HepG2 (cell line): ENCODE results near the gene NRSN2. TPM values are rescaled to one million over a fixed set of nuclear protein-coding genes. Genes with fewer than 3 reads are reported as not detected.

Experiments
- GABPB1 ChIP-seq: IDR thresholded peaks from 2 replicates; pipeline ENCODE4 v1.6.1; 2016; ENCODE audit warnings: mild to moderate bottlenecking, missing genetic modification reagents, moderate library complexity, missing compliant biosample characterization
- HMG20A ChIP-seq: IDR thresholded peaks from 2 replicates; pipeline ENCODE4 v1.6.1; 2016; ENCODE audit warnings: borderline replicate concordance
- PRMT3 ChIP-seq: sonication (generic); formaldehyde crosslinking; IDR thresholded peaks from 2 replicates; pipeline ENCODE4 v1.8.1; 2022; ENCODE audit warnings: low read depth, mild to moderate bottlenecking, moderate library complexity, missing genetic modification reagents, borderline replicate concordance
- SKI ChIP-seq: fragments of 450-650 bp; IDR thresholded peaks from one replicate; pipeline ENCODE4 v1.6.1; 2018; ENCODE audit warnings: mild to moderate bottlenecking; ENCODE audit not compliant: partially characterized antibody
- SP4 ChIP-seq: sonication (generic); formaldehyde crosslinking; IDR thresholded peaks from 2 replicates; pipeline ENCODE4 v1.8.1; 2023; ENCODE audit warnings: mild to moderate bottlenecking, missing genetic modification reagents
- U2AF2 ChIP-seq: fragments of 200-400 bp; formaldehyde crosslinking; IDR thresholded peaks from 2 replicates; pipeline ENCODE4 v1.6.1; 2017; ENCODE audit warnings: low read depth, mild to moderate bottlenecking, low read length
- XRCC5 ChIP-seq: fragments of 200-400 bp; formaldehyde crosslinking; optimal IDR thresholded peaks from 2 replicates; pipeline ENCODE3; 2017; ENCODE audit warnings: mild to moderate bottlenecking, low read length
- ZFP37 ChIP-seq: sonication (generic); formaldehyde crosslinking; IDR thresholded peaks from 2 replicates; pipeline ENCODE4 v1.4.0; 2020; ENCODE audit warnings: missing genetic modification reagents, borderline replicate concordance
- ZNF256 ChIP-seq: sonication (generic); formaldehyde crosslinking; conservative IDR thresholded peaks from 2 replicates; pipeline ENCODE4 v1.4.0; 2020; ENCODE audit warnings: missing genetic modification reagents
- ZNF296 ChIP-seq: sonication (generic); formaldehyde crosslinking; conservative IDR thresholded peaks from 2 replicates; pipeline ENCODE4 v1.5.0; 2020; ENCODE audit warnings: mild to moderate bottlenecking, missing genetic modification reagents
- ZNF556 ChIP-seq: sonication (generic); formaldehyde crosslinking; IDR thresholded peaks from 2 replicates; pipeline ENCODE4 v1.4.0; 2020; ENCODE audit warnings: mild to moderate bottlenecking, missing genetic modification reagents, borderline replicate concordance
- ZNF615 ChIP-seq: sonication (generic); formaldehyde crosslinking; IDR thresholded peaks from 2 replicates; pipeline ENCODE4 v1.5.0; 2020; ENCODE audit warnings: mild to moderate bottlenecking, missing genetic modification reagents, borderline replicate concordance
- ZNF652 ChIP-seq: IDR thresholded peaks from 2 replicates; pipeline ENCODE4 v1.6.1; 2016; ENCODE audit warnings: low read depth, borderline replicate concordance
- ZSCAN31 ChIP-seq: sonication (generic); formaldehyde crosslinking; IDR thresholded peaks from 2 replicates; pipeline ENCODE4 v1.5.0; 2020; ENCODE audit warnings: low read depth, mild to moderate bottlenecking, missing genetic modification reagents
- polyA plus RNA-seq, 8 experiments: library from polyadenylated mRNA; depleted of rRNA in 3 of 8; stranded (reverse) in 7 of 8; unstranded in 1 of 8; fragments of >200 nt; fragmentation: Illumina TruSeq in 4 of 8; extraction: Trizol in 4 of 8; gene quantifications; 2 replicates each; pipeline versions ENCODE4 v1.2.1 to v1.2.3, GENCODE V29; 2011 to 2016; ENCODE audit warnings: low read depth in 4 of 8, missing spikeins in 1 of 8, mixed read lengths in 1 of 8; ENCODE audit not compliant: insufficient read depth in 1 of 8
- total RNA-seq, 5 experiments: library from RNA; depleted of rRNA; stranded (reverse); fragments of >200 nt; fragmentation: Illumina TruSeq; extraction: Trizol; gene quantifications; 2 replicates each; pipeline ENCODE4 v1.2.3, GENCODE V29; 2016; ENCODE audit warnings: low read depth in 1 of 5
- TF ChIP-seq, protein P1 (sequence below): sonication (generic); formaldehyde crosslinking; IDR thresholded peaks from 2 replicates; pipeline ENCODE4 v1.5.0; 2020; ENCODE audit warnings: mild to moderate bottlenecking, missing genetic modification reagents
- TF ChIP-seq, protein P2 (sequence below): sonication (generic); formaldehyde crosslinking; IDR thresholded peaks from 2 replicates; pipeline ENCODE4 v1.8.0; 2022; ENCODE audit warnings: low read depth, missing genetic modification reagents
- TF ChIP-seq, protein P3 (sequence below): sonication (generic); formaldehyde crosslinking; IDR thresholded peaks from 2 replicates; pipeline ENCODE4 v1.5.1; 2020; ENCODE audit warnings: missing genetic modification reagents, mild to moderate bottlenecking, borderline replicate concordance
- TF ChIP-seq, protein P4 (sequence below), 2 experiments: sonication (generic) in 1 of 2; formaldehyde crosslinking in 1 of 2; IDR thresholded peaks; 2 replicates each; pipeline versions ENCODE4 v1.4.0 to v1.6.1; 2016 to 2020; ENCODE audit warnings: borderline replicate concordance in 1 of 2, low read depth in 1 of 2, mild to moderate bottlenecking in 1 of 2, missing genetic modification reagents in 1 of 2
- TF ChIP-seq, protein P5 (sequence below): sonication (generic); formaldehyde crosslinking; IDR thresholded peaks from 2 replicates; pipeline ENCODE4 v1.4.0; 2020; ENCODE audit warnings: missing genetic modification reagents, low read depth, mild to moderate bottlenecking, borderline replicate concordance

NRSN2 gene
- total and polyA plus RNA-seq, 2 of the 13 experiments (the other 11 are each of a cell fraction or from before 2014, with no cell fraction given), result 32.3 to 49.4 TPM

DNA sequence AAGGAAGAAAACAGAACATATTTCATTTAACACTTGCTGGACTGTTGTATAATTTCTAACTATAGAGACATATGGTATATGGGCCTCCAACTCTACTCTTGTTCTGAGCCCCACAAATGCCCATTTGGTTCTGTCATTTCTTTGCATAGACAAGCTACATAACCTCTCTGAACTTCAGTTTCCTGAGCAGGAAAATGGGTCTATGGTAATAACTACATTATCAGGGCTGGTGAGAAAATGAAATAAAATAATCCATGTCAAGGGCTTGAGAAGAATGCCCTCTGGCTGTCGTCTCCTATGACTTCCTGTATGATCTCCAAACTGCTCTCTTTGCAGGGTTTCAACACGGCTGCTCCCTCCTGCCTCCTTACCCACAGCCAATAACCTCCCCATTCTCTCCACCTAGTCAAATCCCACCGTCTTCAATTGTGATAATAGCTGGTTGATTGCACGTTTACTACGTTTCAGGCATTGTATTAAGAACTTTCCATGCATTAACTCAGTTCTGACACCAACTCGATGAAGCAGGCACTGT, 37.5 kb upstream of the NRSN2 start (continued):
- no peak for TF ChIP-seq PRMT3 (CRISPR knock-in tag)
- no peak for TF ChIP-seq GABPB1 (CRISPR knock-in tag)
- TF ChIP-seq ZNF615 (CRISPR knock-in tag), result no peak
- 0 out of 2 replicates have a peak, but pooled peaks have one; percentile 58 for TF ChIP-seq ZSCAN31 (CRISPR knock-in tag)
- TF ChIP-seq, protein P1, sequence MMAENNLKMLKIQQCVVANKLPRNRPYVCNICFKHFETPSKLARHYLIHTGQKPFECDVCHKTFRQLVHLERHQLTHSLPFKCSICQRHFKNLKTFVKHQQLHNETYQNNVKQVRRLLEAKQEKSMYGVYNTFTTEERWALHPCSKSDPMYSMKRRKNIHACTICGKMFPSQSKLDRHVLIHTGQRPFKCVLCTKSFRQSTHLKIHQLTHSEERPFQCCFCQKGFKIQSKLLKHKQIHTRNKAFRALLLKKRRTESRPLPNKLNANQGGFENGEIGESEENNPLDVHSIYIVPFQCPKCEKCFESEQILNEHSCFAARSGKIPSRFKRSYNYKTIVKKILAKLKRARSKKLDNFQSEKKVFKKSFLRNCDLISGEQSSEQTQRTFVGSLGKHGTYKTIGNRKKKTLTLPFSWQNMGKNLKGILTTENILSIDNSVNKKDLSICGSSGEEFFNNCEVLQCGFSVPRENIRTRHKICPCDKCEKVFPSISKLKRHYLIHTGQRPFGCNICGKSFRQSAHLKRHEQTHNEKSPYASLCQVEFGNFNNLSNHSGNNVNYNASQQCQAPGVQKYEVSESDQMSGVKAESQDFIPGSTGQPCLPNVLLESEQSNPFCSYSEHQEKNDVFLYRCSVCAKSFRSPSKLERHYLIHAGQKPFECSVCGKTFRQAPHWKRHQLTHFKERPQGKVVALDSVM (CRISPR knock-in tag), result 0 out of 2 replicates have a peak, but pooled peaks have one; percentile 41
- peak; percentile 63; the same call in 1 of the 2 replicates for TF ChIP-seq ZNF256 (CRISPR knock-in tag)
- no peak for TF ChIP-seq ZNF296 (CRISPR knock-in tag)
- TF ChIP-seq, protein P2, sequence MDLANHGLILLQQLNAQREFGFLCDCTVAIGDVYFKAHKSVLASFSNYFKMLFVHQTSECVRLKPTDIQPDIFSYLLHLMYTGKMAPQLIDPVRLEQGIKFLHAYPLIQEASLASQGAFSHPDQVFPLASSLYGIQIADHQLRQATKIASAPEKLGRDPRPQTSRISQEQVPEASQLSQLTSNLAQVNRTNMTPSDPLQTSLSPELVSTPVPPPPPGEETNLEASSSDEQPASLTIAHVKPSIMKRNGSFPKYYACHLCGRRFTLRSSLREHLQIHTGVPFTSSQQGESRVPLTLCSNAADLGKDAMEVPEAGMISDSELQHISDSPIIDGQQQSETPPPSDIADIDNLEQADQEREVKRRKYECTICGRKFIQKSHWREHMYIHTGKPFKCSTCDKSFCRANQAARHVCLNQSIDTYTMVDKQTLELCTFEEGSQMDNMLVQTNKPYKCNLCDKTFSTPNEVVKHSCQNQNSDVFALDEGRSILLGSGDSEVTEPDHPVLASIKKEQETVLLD (CRISPR knock-in tag), result no peak
- TF ChIP-seq ZFP37 (CRISPR knock-in tag), result peak; percentile 53; the same call in 1 of the 2 replicates
- TF ChIP-seq ZNF652 (CRISPR knock-in tag), result no peak
- TF ChIP-seq, protein P3, sequence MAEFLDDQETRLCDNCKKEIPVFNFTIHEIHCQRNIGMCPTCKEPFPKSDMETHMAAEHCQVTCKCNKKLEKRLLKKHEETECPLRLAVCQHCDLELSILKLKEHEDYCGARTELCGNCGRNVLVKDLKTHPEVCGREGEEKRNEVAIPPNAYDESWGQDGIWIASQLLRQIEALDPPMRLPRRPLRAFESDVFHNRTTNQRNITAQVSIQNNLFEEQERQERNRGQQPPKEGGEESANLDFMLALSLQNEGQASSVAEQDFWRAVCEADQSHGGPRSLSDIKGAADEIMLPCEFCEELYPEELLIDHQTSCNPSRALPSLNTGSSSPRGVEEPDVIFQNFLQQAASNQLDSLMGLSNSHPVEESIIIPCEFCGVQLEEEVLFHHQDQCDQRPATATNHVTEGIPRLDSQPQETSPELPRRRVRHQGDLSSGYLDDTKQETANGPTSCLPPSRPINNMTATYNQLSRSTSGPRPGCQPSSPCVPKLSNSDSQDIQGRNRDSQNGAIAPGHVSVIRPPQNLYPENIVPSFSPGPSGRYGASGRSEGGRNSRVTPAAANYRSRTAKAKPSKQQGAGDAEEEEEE (CRISPR knock-in tag), result peak; percentile 46
- no peak for TF ChIP-seq SP4 (CRISPR knock-in tag)
- TF ChIP-seq U2AF2, result no peak
- TF ChIP-seq, protein P4, sequence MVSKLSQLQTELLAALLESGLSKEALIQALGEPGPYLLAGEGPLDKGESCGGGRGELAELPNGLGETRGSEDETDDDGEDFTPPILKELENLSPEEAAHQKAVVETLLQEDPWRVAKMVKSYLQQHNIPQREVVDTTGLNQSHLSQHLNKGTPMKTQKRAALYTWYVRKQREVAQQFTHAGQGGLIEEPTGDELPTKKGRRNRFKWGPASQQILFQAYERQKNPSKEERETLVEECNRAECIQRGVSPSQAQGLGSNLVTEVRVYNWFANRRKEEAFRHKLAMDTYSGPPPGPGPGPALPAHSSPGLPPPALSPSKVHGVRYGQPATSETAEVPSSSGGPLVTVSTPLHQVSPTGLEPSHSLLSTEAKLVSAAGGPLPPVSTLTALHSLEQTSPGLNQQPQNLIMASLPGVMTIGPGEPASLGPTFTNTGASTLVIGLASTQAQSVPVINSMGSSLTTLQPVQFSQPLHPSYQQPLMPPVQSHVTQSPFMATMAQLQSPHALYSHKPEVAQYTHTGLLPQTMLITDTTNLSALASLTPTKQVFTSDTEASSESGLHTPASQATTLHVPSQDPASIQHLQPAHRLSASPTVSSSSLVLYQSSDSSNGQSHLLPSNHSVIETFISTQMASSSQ (IDR thresholded peaks at IDR 0.05; ENCODE audit: low read depth), result no peak
- TF ChIP-seq, protein P4 (CRISPR knock-in tag; IDR thresholded peaks at IDR 0.05; ENCODE audit: borderline replicate concordance), result no peak
- TF ChIP-seq XRCC5, result no peak
- no peak for TF ChIP-seq SKI
- TF ChIP-seq, protein P5, sequence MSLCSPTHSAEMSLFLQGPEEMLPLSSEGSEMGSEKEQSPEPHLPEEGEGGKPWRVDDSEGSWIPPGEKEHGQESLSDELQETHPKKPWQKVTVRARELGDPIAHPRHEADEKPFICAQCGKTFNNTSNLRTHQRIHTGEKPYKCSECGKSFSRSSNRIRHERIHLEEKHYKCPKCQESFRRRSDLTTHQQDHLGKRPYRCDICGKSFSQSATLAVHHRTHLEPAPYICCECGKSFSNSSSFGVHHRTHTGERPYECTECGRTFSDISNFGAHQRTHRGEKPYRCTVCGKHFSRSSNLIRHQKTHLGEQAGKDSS (CRISPR knock-in tag), result no peak
- no peak for TF ChIP-seq HMG20A (CRISPR knock-in tag)
- TF ChIP-seq ZNF556 (CRISPR knock-in tag), result no peak
